NB4 (cell line): ENCODE results near the gene TMEM72.

ENCODE experiments used
- DNase-seq: peaks from one replicate; pipeline ENCODE4 v3.0.0; 2010; ENCODE audit warnings: low read depth
- H3K4me3 ChIP-seq: one replicate; pipeline ENCODE4 v1.5.1; 2011; ENCODE audit warnings: mild to moderate bottlenecking, low read depth, low read length, moderate library complexity
- CTCF ChIP-seq: IDR thresholded peaks from one replicate; pipeline ENCODE4 v1.5.1; 2012; ENCODE audit warnings: low read depth, low read length
- MAX ChIP-seq: IDR thresholded peaks from 2 replicates; pipeline ENCODE4 v1.6.1; 2011; ENCODE audit warnings: low read depth, low read length
- MYC ChIP-seq: IDR thresholded peaks from 2 replicates; pipeline ENCODE4 v1.6.1; 2011; ENCODE audit warnings: low read depth, low read length
- POLR2A ChIP-seq: IDR thresholded peaks from 2 replicates; pipeline ENCODE4 v1.6.1; 2011; ENCODE audit warnings: mild to moderate bottlenecking; ENCODE audit not compliant: insufficient read length; ENCODE audit errors: extremely low read depth

Gene TMEM72

GRCh38 chr10:44965651-44966097, 54.5 kb downstream of the TMEM72 start:
- H3K4me3 ChIP-seq = no peak overlapping the region
- DNase-seq = no peak
- TF ChIP-seq CTCF (no peak), MAX (no peak)

DNA sequence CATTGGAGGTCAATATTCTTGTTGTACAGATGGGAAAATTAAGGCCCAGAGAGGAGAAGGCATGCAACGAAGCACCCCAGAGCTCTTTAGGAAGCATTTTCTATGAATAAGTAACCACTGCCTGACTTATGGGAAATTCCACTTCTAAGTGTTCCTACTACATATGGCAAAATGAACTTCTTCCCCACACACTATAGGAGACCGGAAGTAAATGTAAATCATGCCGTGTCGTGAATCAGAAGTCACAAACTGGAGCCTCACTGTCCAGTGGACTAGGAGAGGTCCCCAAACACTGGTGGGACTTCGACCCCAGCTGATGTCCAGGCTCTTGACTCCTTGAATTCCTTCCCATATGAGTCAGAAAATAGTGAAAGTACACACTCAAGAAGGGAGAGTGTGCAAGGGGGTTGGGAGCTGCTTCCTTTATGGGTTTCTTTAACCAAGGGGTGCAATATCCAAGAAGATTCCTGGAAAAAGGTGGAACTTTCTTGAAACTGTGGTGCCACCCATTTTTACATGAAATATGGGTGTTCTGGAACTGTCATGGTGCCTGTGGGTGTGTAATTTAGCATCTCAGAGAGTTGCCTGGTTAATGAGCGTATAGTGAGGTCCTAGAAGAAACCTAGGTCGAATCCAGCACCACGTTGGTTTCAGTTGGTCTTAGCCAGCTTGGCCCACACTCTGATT, 55.1 kb downstream of the TMEM72 start:
- no peak for DNase-seq
- H3K4me3 ChIP-seq = no peak overlapping the region

GRCh38 chr10:44966816-44967509, 55.8 kb downstream of the TMEM72 start:
- peak overlapping the region; percentile 38 for H3K4me3 ChIP-seq
- peak; percentile 68; the same call in 1 of the 2 replicates for TF ChIP-seq MAX
- TF ChIP-seq MYC = no peak
- peak; percentile 52 for DNase-seq

More for the DNA sequence above, 55.1 kb downstream of the TMEM72 start:
- TF ChIP-seq MAX (no peak), CTCF (no peak), POLR2A (no peak), MYC (no peak)

DNA sequence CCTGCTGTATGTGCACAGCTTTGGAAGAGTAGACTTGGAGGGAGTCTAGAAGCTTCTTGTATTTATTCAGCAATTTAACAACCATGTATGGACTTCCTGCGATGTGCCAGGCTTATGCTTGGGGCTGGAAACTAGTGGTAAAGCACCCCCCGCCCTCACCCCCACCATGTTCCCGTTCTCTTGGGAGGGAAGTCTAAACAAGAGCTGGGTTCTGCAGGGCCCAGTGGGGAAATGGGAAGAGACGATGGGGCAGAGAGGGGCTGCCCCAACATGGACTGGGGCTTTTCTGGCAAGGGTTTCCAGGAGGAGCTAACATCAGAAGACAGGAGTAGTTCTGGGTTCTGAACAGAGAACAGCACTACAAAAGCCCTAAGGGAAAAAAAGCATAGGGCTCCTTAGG, 56.5 kb downstream of the TMEM72 start:
- peak overlapping the region; percentile 38 for H3K4me3 ChIP-seq
- no peak for TF ChIP-seq MAX
- peak; percentile 79 for DNase-seq

DNA sequence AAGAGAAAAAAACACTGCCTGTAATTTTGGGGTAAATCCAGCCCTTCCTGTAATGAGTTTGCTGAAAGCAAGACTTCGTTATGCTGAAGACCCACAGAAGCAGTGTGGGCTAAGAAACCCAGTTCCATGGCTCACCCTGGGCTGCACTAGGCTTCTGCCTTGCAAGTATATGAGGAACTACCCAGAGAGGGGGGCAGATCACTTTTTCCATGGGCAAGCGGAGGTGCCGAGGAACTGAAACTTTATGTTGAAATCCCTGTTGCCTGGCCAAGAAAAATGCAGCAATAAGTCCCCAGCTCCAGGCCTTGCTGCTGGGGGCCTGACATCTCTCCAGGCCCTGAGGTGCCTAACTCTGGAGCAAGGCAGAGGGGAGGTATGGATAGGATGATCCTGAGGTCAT, 57.0 kb downstream of the TMEM72 start:
- DNase-seq = peak; percentile 99
- peak overlapping the region; percentile 46 for H3K4me3 ChIP-seq
- TF ChIP-seq MYC (no peak), CTCF (no peak), POLR2A (no peak), MAX (0 out of 2 replicates have a peak, but pooled peaks have one; percentile 15)

DNA sequence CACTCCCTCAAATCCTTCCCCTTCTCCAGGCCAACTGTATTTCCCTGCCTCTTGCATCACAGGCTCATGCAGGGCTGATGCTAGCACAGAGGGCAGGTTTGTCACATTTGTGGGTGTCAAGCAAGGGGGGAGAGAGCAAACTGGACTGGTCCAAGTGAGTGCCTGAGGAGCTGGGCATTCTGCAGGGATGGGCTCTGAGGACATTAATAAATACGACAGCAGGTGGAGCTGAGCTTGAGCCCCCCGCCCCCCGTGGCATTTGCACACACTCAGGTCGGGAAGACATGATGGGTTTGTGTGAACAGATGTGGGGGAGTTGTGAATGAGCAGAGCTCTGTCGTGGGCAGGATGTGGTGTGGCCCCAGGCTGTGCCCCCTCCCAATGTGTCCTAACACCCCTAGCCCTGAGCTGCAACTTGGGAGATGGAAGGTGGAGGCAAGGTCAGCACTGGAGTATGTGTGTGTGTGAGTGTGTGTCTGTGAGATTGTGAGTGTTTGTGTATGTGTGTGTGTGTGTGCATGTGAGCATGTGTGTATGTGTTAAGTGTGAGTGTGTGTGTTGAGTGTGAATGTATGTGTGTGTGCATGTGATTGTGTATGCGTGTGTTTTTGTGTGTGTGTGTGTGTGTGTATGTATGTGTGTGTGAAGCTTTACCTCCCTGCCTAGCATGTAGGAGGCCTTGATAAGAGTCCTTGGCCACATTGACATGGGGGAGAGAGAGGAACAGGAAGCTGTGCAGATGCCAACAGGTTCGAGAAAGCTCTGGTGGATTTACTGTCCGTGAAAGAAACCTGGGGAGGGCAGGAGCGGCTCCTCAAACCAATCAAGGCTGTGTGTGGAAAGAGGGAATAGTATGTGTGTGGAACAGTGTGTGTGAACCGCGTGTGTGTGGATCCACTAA, 57.6 kb downstream of the TMEM72 start:
- peak overlapping the region; percentile 46 for H3K4me3 ChIP-seq
- peak; percentile 98 for DNase-seq
- TF ChIP-seq CTCF (no peak), POLR2A (no peak), MAX (peak; percentile 56; the same call in 1 of the 2 replicates), MYC (peak; percentile 62; the same call in 1 of the 2 replicates)
